ENCODE results near the gene PWWP2B. TPM values are rescaled to one million over a fixed set of nuclear protein-coding genes. Genes with fewer than 3 reads are reported as not detected.

Gene PWWP2B
- total RNA-seq, 1 donor from 2014 or later: 49.4 TPM

- Mint-ChIP-seq H3K4me1 (ENCODE audit: low read depth, unreplicated experiment) (peaks cover 4% of the 10 kb centered on the region), H3K4me3 (ENCODE audit: unreplicated experiment) (no peak overlapping the region), H3K27me3 (ENCODE audit: unreplicated experiment) (peaks cover 4% of the 10 kb centered on the region), H3K9me3 (ENCODE audit: unreplicated experiment) (no peaks in the 10 kb centered on the region), H3K27ac (ENCODE audit: unreplicated experiment) (no peak overlapping the region), H3K36me3 (ENCODE audit: unreplicated experiment) (no peaks in the 10 kb centered on the region)
- peak; percentile 32 for DNase-seq
- TF ChIP-seq CTCF (IDR thresholded peaks at IDR 0.05; ENCODE audit: partially characterized antibody, unreplicated experiment): no peak
Observed at GRCh38 chr10:132449811-132450181, 52.8 kb downstream of the PWWP2B start.

- Mint-ChIP-seq H3K36me3 (ENCODE audit: unreplicated experiment) (no peaks in the 10 kb centered on the region), H3K4me1 (ENCODE audit: low read depth, unreplicated experiment) (peaks cover 4% of the 10 kb centered on the region), H3K27me3 (ENCODE audit: unreplicated experiment) (peaks cover 6% of the 10 kb centered on the region)
Observed at GRCh38 chr10:132450466-132450824, 53.4 kb downstream of the PWWP2B start.

GRCh38 chr10:132450825-132451505 lies 54.0 kb downstream of the PWWP2B start:
- DNase-seq: peak; percentile 21
- Mint-ChIP-seq H3K9me3 (ENCODE audit: unreplicated experiment) (peaks cover 3% of the 10 kb centered on the region), H3K27me3 (ENCODE audit: unreplicated experiment) (peaks cover 6% of the 10 kb centered on the region), H3K36me3 (ENCODE audit: unreplicated experiment) (no peaks in the 10 kb centered on the region), H3K4me1 (ENCODE audit: low read depth, unreplicated experiment) (peaks cover 4% of the 10 kb centered on the region), H3K4me3 (ENCODE audit: unreplicated experiment) (no peak overlapping the region), H3K27ac (ENCODE audit: unreplicated experiment) (no peak overlapping the region)
- TF ChIP-seq CTCF (IDR thresholded peaks at IDR 0.05; ENCODE audit: partially characterized antibody, unreplicated experiment): no peak

More at GRCh38 chr10:132450466-132450824, 53.4 kb downstream of the PWWP2B start:
- DNase-seq: peak; percentile 23
- Mint-ChIP-seq H3K9me3 (ENCODE audit: unreplicated experiment) (peaks cover 3% of the 10 kb centered on the region), H3K4me3 (ENCODE audit: unreplicated experiment) (no peak overlapping the region), H3K27ac (ENCODE audit: unreplicated experiment) (no peak overlapping the region)
- no peak for TF ChIP-seq CTCF (IDR thresholded peaks at IDR 0.05; ENCODE audit: partially characterized antibody, unreplicated experiment)

GRCh38 chr10:132451506-132452215 lies 54.7 kb downstream of the PWWP2B start:
- H3K36me3 Mint-ChIP-seq (ENCODE audit: unreplicated experiment): no peaks in the 10 kb centered on the region
- DNase-seq: peak; percentile 21
- H3K4me1 Mint-ChIP-seq (ENCODE audit: low read depth, unreplicated experiment): peaks cover 4% of the 10 kb centered on the region
- H3K27ac Mint-ChIP-seq (ENCODE audit: unreplicated experiment): no peak overlapping the region
- H3K9me3 Mint-ChIP-seq (ENCODE audit: unreplicated experiment): peaks cover 3% of the 10 kb centered on the region
- H3K27me3 Mint-ChIP-seq (ENCODE audit: unreplicated experiment): peaks cover 6% of the 10 kb centered on the region
- H3K4me3 Mint-ChIP-seq (ENCODE audit: unreplicated experiment): no peak overlapping the region
- no peak for TF ChIP-seq CTCF (IDR thresholded peaks at IDR 0.05; ENCODE audit: partially characterized antibody, unreplicated experiment)

GRCh38 chr10:132452216-132452650 lies 55.2 kb downstream of the PWWP2B start:
- DNase-seq: peak; percentile 16
- Mint-ChIP-seq H3K4me1 (ENCODE audit: low read depth, unreplicated experiment) (peaks cover 4% of the 10 kb centered on the region), H3K4me3 (ENCODE audit: unreplicated experiment) (no peak overlapping the region), H3K9me3 (ENCODE audit: unreplicated experiment) (peaks cover 3% of the 10 kb centered on the region), H3K27ac (ENCODE audit: unreplicated experiment) (no peak overlapping the region), H3K36me3 (ENCODE audit: unreplicated experiment) (no peaks in the 10 kb centered on the region), H3K27me3 (ENCODE audit: unreplicated experiment) (peaks cover 6% of the 10 kb centered on the region)
- no peak for TF ChIP-seq CTCF (IDR thresholded peaks at IDR 0.05; ENCODE audit: partially characterized antibody, unreplicated experiment)

Data from glutamatergic neuron (in vitro differentiated cells).